ENCODE measurements around the gene ADCY10. TPM values are rescaled to one million over a fixed set of nuclear protein-coding genes. Genes with fewer than 3 reads are reported as not detected.

ADCY10 gene
- total RNA-seq, 6 donors from 2014 or later: 0.11 to 0.49 (median 0.18) TPM; not detected in 2

GRCh38 chr1:167881069-167881468 is 32.9 kb downstream of the ADCY10 start:
- no peaks in the 10 kb centered on the region for H3K27me3 ChIP-seq
- TF ChIP-seq CTCF (IDR thresholded peaks at IDR 0.05) (no peak), POLR2A (IDR thresholded peaks at IDR 0.05) (no peak), POLR2AphosphoS5 (IDR thresholded peaks at IDR 0.05) (no peak), EP300 (IDR thresholded peaks at IDR 0.05) (no peak)
- ATAC-seq (ENCODE audit: low FRiP score in 2 of 2) (no peak), DNase-seq (no peak)
- H3K36me3 ChIP-seq: no peaks in the 10 kb centered on the region
- no peak overlapping the region for H3K27ac ChIP-seq
- no peaks in the 10 kb centered on the region for H3K4me1 ChIP-seq
- no peaks in the 10 kb centered on the region for H3K9me3 ChIP-seq
- H3K4me3 ChIP-seq: no peak overlapping the region

GRCh38 chr1:167880580-167881021 is 33.3 kb downstream of the ADCY10 start:
- no peak overlapping the region for H3K27ac ChIP-seq
- no peak overlapping the region for H3K4me3 ChIP-seq
- no peak for TF ChIP-seq EP300 (IDR thresholded peaks at IDR 0.05)
- TF ChIP-seq POLR2A (IDR thresholded peaks at IDR 0.05): no peak
- no peak for TF ChIP-seq POLR2AphosphoS5 (IDR thresholded peaks at IDR 0.05)
- no peak for TF ChIP-seq CTCF (IDR thresholded peaks at IDR 0.05)
- no peaks in the 10 kb centered on the region for H3K27me3 ChIP-seq
- DNase-seq (no peak), ATAC-seq (ENCODE audit: low FRiP score in 2 of 2) (peak in 1 of 2 donors; percentile 49)
- H3K9me3 ChIP-seq: no peaks in the 10 kb centered on the region
- no peaks in the 10 kb centered on the region for H3K36me3 ChIP-seq
- WGBS, 2 donors: 69 to 82% methylated on average over 3 of the region's 3 CpGs
- no peaks in the 10 kb centered on the region for H3K4me1 ChIP-seq

- Histone ChIP-seq H3K27me3 (no peaks in the 10 kb centered on the region), H3K9me3 (no peaks in the 10 kb centered on the region), H3K27ac (no peak overlapping the region), H3K4me1 (no peaks in the 10 kb centered on the region), H3K36me3 (no peaks in the 10 kb centered on the region), H3K4me3 (no peak overlapping the region)
- ATAC-seq (ENCODE audit: low FRiP score in 2 of 2) (no peak), DNase-seq (no peak)
- TF ChIP-seq POLR2A (IDR thresholded peaks at IDR 0.05) (no peak), CTCF (IDR thresholded peaks at IDR 0.05) (no peak), POLR2AphosphoS5 (IDR thresholded peaks at IDR 0.05) (no peak), EP300 (IDR thresholded peaks at IDR 0.05) (no peak)
- 79% methylated on average over 1 of the region's 1 CpG for WGBS, 2 donors
Observed at GRCh38 chr1:167879508-167879907, 34.4 kb downstream of the ADCY10 start.

- WGBS, 2 donors: 96 to 99% methylated on average over 7 of the region's 7 CpGs
- H3K27ac ChIP-seq: no peak overlapping the region
- no peaks in the 10 kb centered on the region for H3K4me1 ChIP-seq
- no peak for ATAC-seq (ENCODE audit: low FRiP score in 2 of 2)
- H3K27me3 ChIP-seq: no peaks in the 10 kb centered on the region
- DNase-seq: no peak
- H3K9me3 ChIP-seq: no peaks in the 10 kb centered on the region
- no peak overlapping the region for H3K4me3 ChIP-seq
- no peak for TF ChIP-seq EP300 (IDR thresholded peaks at IDR 0.05)
- TF ChIP-seq POLR2AphosphoS5 (IDR thresholded peaks at IDR 0.05): no peak
- no peak for TF ChIP-seq CTCF (IDR thresholded peaks at IDR 0.05)
- no peak for TF ChIP-seq POLR2A (IDR thresholded peaks at IDR 0.05)
- no peaks in the 10 kb centered on the region for H3K36me3 ChIP-seq
Observed at GRCh38 chr1:167878372-167879160, 35.4 kb downstream of the ADCY10 start.
